GM06990 (cell line): Measurements from ENCODE around the gene ZDHHC22.

ENCODE experiments used
- DNase-seq: peaks from one replicate; pipeline ENCODE4 v3.0.0-alpha.2; 2011; ENCODE audit not compliant: insufficient read length; ENCODE audit errors: extremely low read depth
- H3K27me3 ChIP-seq: replicated peaks from 2 replicates; pipeline ENCODE4 v1.6.0; 2011; ENCODE audit warnings: low read length; ENCODE audit not compliant: control insufficient read depth, insufficient read depth
- H3K36me3 ChIP-seq: 2 replicates; pipeline ENCODE4 v1.5.1; 2011; ENCODE audit warnings: low read length; ENCODE audit not compliant: control insufficient read depth, insufficient read depth
- H3K4me3 ChIP-seq: replicated peaks from 2 replicates; pipeline ENCODE4 v1.5.1; 2011; ENCODE audit warnings: low read depth, mild to moderate bottlenecking, control low read depth, low read length
- CTCF ChIP-seq: IDR thresholded peaks from 2 replicates; pipeline ENCODE4 v1.5.1; 2011; ENCODE audit warnings: low read length, control low read depth, mild to moderate bottlenecking, inconsistent platforms; ENCODE audit not compliant: insufficient read depth, poor library complexity, severe bottlenecking

The ZDHHC22 gene

GRCh38 chr14:77084985-77085384, 56.6 kb downstream of the ZDHHC22 start:
- no peak for DNase-seq
- Histone ChIP-seq H3K36me3 (no peaks in the 10 kb centered on the region), H3K4me3 (no peak overlapping the region), H3K27me3 (no peaks in the 10 kb centered on the region)
- TF ChIP-seq CTCF = no peak

- H3K36me3 ChIP-seq = no peaks in the 10 kb centered on the region
- H3K4me3 ChIP-seq = no peak overlapping the region
- no peak for TF ChIP-seq CTCF
- no peak for DNase-seq
- H3K27me3 ChIP-seq = no peaks in the 10 kb centered on the region
Measured at GRCh38 chr14:77083082-77083481, 58.5 kb downstream of the ZDHHC22 start.

GRCh38 chr14:77082356-77082755, 59.2 kb downstream of the ZDHHC22 start:
- H3K4me3 ChIP-seq = no peak overlapping the region
- no peak for DNase-seq
- no peak for TF ChIP-seq CTCF
- no peaks in the 10 kb centered on the region for H3K36me3 ChIP-seq
- H3K27me3 ChIP-seq = no peaks in the 10 kb centered on the region
